HepG2 (cell line): ENCODE measurements around the gene LATS1. TPM values are rescaled to one million over a fixed set of nuclear protein-coding genes. Genes with fewer than 3 reads are reported as not detected.
A peak's percentile ranks its signal among the peaks of the same experiment; 100 is the strongest.

Experiments
- ATAC-seq: fragments of 200-7000 bp; cut with Tn5 transposase; 3 replicates; pipeline ENCODE4 v1.9.1; 2020; ENCODE audit warnings: mild to moderate bottlenecking, moderate library complexity
- BruUV-seq: library from RNA; stranded (reverse); fragments of 400-500 nt; replicated peaks from 2 replicates; lab custom pipeline; 2021; lab: Mats Ljungman, UMichigan
- CTCF ChIA-PET: fragments of 300-600 bp; formaldehyde crosslinking; extraction: SDS; loops from one replicate; lab custom pipeline; 2021; ENCODE audit warnings: low total read pairs, inconsistent platforms, low intra/inter-chr PET ratio; lab: Yijun Ruan, JAX
- POLR2A ChIA-PET: fragments of 350-600 bp; sonication (Branson Sonifier 250); formaldehyde crosslinking; loops from one replicate; lab custom pipeline; 2020; ENCODE audit warnings: antibody characterized with exemption, inconsistent platforms; lab: Yijun Ruan, JAX
- DNase-seq: peaks from one replicate; pipeline ENCODE4 v3.0.0-alpha.2; 2015; ENCODE audit warnings: low spot score
- FAIRE-seq: peaks from 3 replicates; lab custom pipeline; 2011; peaks lifted over from hg19 to GRCh38; lab: Jason Lieb, UNC
- H2AFZ ChIP-seq: one replicate; pipeline ENCODE4 v1.6.1; 2011; ENCODE audit warnings: low read length, inconsistent platforms
- H3K27ac ChIP-seq: fragments of 300-600 bp; 3 replicates; pipeline ENCODE4 v1.8.0; 2011; ENCODE audit warnings: mixed run types, mild to moderate bottlenecking, mixed read lengths, low read length, inconsistent platforms; ENCODE audit not compliant: insufficient read depth; ENCODE audit errors: extremely low read length
- H3K27me3 ChIP-seq, 2 experiments: fragments of 200-600 bp in 1 of 2; 2 replicates in 1 of 2; 3 replicates in 1 of 2; pipeline versions ENCODE4 v1.6.0 to v1.8.0; 2011; ENCODE audit warnings: low read length in 2 of 2, mild to moderate bottlenecking in 2 of 2, moderate library complexity in 2 of 2, inconsistent platforms in 1 of 2; ENCODE audit not compliant: insufficient read depth in 2 of 2, control insufficient read depth in 1 of 2
- H3K36me3 ChIP-seq, 2 experiments: fragments of 200-600 bp in 1 of 2; replicated peaks in 1 of 2; 2 replicates in 1 of 2; 3 replicates in 1 of 2; pipeline versions ENCODE4 v1.5.1 to v1.8.0; 2011; ENCODE audit warnings: low read length in 2 of 2, inconsistent platforms in 1 of 2; ENCODE audit not compliant: insufficient read depth in 2 of 2, control insufficient read depth in 1 of 2
- H3K4me1 ChIP-seq: 2 replicates; pipeline ENCODE4 v1.5.1; 2012; ENCODE audit warnings: low read length, inconsistent platforms; ENCODE audit not compliant: insufficient read depth
- H3K4me2 ChIP-seq: 2 replicates; pipeline ENCODE4 v1.6.0; 2011; ENCODE audit warnings: low read depth, low read length, inconsistent platforms
- H3K4me3 ChIP-seq, 3 experiments: fragments of 200-600 bp in 1 of 3; sonication (generic), shearing (Covaris generic) in 1 of 3; replicated peaks in 1 of 3; 2 replicates each; pipeline ENCODE4 v1.5.1; 2011 to 2016; ENCODE audit warnings: low read length in 3 of 3, inconsistent platforms in 2 of 3, low read depth in 2 of 3, mild to moderate bottlenecking in 2 of 3, control low read depth in 1 of 3, mixed read lengths in 1 of 3; ENCODE audit not compliant: insufficient read depth in 1 of 3
- H3K79me2 ChIP-seq: one replicate; pipeline ENCODE4 v1.6.1; 2011; ENCODE audit warnings: low read length, inconsistent platforms; ENCODE audit not compliant: insufficient read depth
- H3K9ac ChIP-seq: 2 replicates; pipeline ENCODE4 v1.6.0; 2011; ENCODE audit warnings: mild to moderate bottlenecking, low read depth, low read length, inconsistent platforms; ENCODE audit not compliant: insufficient read depth
- H3K9me3 ChIP-seq: 2 replicates; pipeline ENCODE4 v1.5.1; 2012; ENCODE audit warnings: mild to moderate bottlenecking, low read length
- H4K20me1 ChIP-seq: 2 replicates; pipeline ENCODE4 v1.6.0; 2011; ENCODE audit warnings: inconsistent platforms, mild to moderate bottlenecking, low read length, moderate library complexity; ENCODE audit not compliant: insufficient read depth
- AGO2 ChIP-seq: fragments of 200-400 bp; formaldehyde crosslinking; optimal IDR thresholded peaks from 2 replicates; pipeline ENCODE3; 2017; ENCODE audit warnings: mild to moderate bottlenecking, low read depth, low read length, moderate library complexity
- AKAP8 ChIP-seq: sonication (generic); formaldehyde crosslinking; IDR thresholded peaks from 2 replicates; pipeline ENCODE4 v1.5.1; 2020; ENCODE audit warnings: mild to moderate bottlenecking, missing genetic modification reagents
- CREBL2 ChIP-seq: sonication (generic); formaldehyde crosslinking; IDR thresholded peaks from 2 replicates; pipeline ENCODE4 v1.8.1; 2023; ENCODE audit warnings: missing genetic modification reagents, mild to moderate bottlenecking, borderline replicate concordance
- FOSL2 ChIP-seq: sonication (generic); formaldehyde crosslinking; IDR thresholded peaks from 2 replicates; pipeline ENCODE4 v1.4.0; 2020; ENCODE audit warnings: missing genetic modification reagents
- MED13 ChIP-seq: sonication (generic); formaldehyde crosslinking; IDR thresholded peaks from 2 replicates; pipeline ENCODE4 v1.5.0; 2020; ENCODE audit warnings: missing genetic modification reagents
- NFE2L1 ChIP-seq: sonication (generic); formaldehyde crosslinking; IDR thresholded peaks from 2 replicates; pipeline ENCODE4 v1.4.0; 2020; ENCODE audit warnings: missing genetic modification reagents, mild to moderate bottlenecking, borderline replicate concordance
- NFKBIZ ChIP-seq: IDR thresholded peaks from 2 replicates; pipeline ENCODE4 v1.6.1; 2018; ENCODE audit warnings: missing genetic modification reagents, missing compliant biosample characterization
- ONECUT2 ChIP-seq: sonication (generic); formaldehyde crosslinking; IDR thresholded peaks from 2 replicates; pipeline ENCODE4 v1.4.0; 2020; ENCODE audit warnings: missing genetic modification reagents
- PAWR ChIP-seq: sonication (generic); formaldehyde crosslinking; IDR thresholded peaks from 2 replicates; pipeline ENCODE4 v1.4.0; 2020; ENCODE audit warnings: missing genetic modification reagents, mild to moderate bottlenecking, borderline replicate concordance
- PAX8 ChIP-seq: sonication (generic); formaldehyde crosslinking; IDR thresholded peaks from 2 replicates; pipeline ENCODE4 v1.8.0; 2022; ENCODE audit warnings: mild to moderate bottlenecking, missing genetic modification reagents, borderline replicate concordance
- PCBP1 ChIP-seq: fragments of 200-400 bp; formaldehyde crosslinking; IDR thresholded peaks from 2 replicates; pipeline ENCODE4 v1.6.1; 2017; ENCODE audit warnings: mild to moderate bottlenecking, low read depth, low read length, borderline replicate concordance
- PREB ChIP-seq: sonication (generic); formaldehyde crosslinking; IDR thresholded peaks from 2 replicates; pipeline ENCODE4 v1.4.0; 2020; ENCODE audit warnings: missing genetic modification reagents
- SMARCC2 ChIP-seq: fragments of 450-650 bp; IDR thresholded peaks from 2 replicates; pipeline ENCODE4 v1.6.1; 2017; ENCODE audit warnings: antibody characterized with exemption, mild to moderate bottlenecking
- SRY ChIP-seq: sonication (generic); formaldehyde crosslinking; IDR thresholded peaks from 2 replicates; pipeline ENCODE4 v1.8.0; 2022; ENCODE audit warnings: mild to moderate bottlenecking, missing genetic modification reagents
- XBP1 ChIP-seq: sonication (generic); formaldehyde crosslinking; IDR thresholded peaks from 2 replicates; pipeline ENCODE4 v1.5.0; 2020; ENCODE audit warnings: missing genetic modification reagents
- ZIK1 ChIP-seq: sonication (generic); formaldehyde crosslinking; IDR thresholded peaks from 2 replicates; pipeline ENCODE4 v1.5.0; 2020; ENCODE audit warnings: mild to moderate bottlenecking, low read depth, missing genetic modification reagents, borderline replicate concordance
- ZNF501 ChIP-seq: sonication (generic); formaldehyde crosslinking; IDR thresholded peaks from 2 replicates; pipeline ENCODE4 v1.5.1; 2020; ENCODE audit warnings: mild to moderate bottlenecking, moderate library complexity, missing genetic modification reagents
- ZNF784 ChIP-seq: sonication (generic); formaldehyde crosslinking; IDR thresholded peaks from 2 replicates; pipeline ENCODE4 v1.5.1; 2020; ENCODE audit warnings: missing genetic modification reagents, mild to moderate bottlenecking, borderline replicate concordance
- WGBS: methylation state at CpG from one replicate; pipeline ENCODE4 v1.1.6; 2017; ENCODE audit warnings: low lambda C conversion rate; 5-methylcytosine and 5-hydroxymethylcytosine counted together
- in situ Hi-C: cut with HindIII; loops from 2 replicates; pipeline ENCODE4 v1.10.0; 2017; ENCODE audit warnings: low pct_unique_long_range_greater_than_20kb; ENCODE audit not compliant: extremely low pct_ligation_motif_present
- intact Hi-C: fragments of 100-400 bp; cut with micrococcal nuclease; formaldehyde crosslinking; loops from one replicate; pipeline ENCODE4 v1.10.0; 2022; ENCODE audit not compliant: unreplicated experiment
- polyA plus RNA-seq, 8 experiments: library from polyadenylated mRNA; depleted of rRNA in 3 of 8; stranded (reverse) in 7 of 8; unstranded in 1 of 8; fragments of >200 nt; fragmentation: Illumina TruSeq in 4 of 8; extraction: Trizol in 4 of 8; gene quantifications; 2 replicates each; pipeline versions ENCODE4 v1.2.1 to v1.2.3, GENCODE V29; 2011 to 2016; ENCODE audit warnings: low read depth in 4 of 8, missing spikeins in 1 of 8, mixed read lengths in 1 of 8; ENCODE audit not compliant: insufficient read depth in 1 of 8
- total RNA-seq, 5 experiments: library from RNA; depleted of rRNA; stranded (reverse); fragments of >200 nt; fragmentation: Illumina TruSeq; extraction: Trizol; gene quantifications; 2 replicates each; pipeline ENCODE4 v1.2.3, GENCODE V29; 2016; ENCODE audit warnings: low read depth in 1 of 5
- TF ChIP-seq, protein P1 (sequence below): sonication (generic); formaldehyde crosslinking; IDR thresholded peaks from 2 replicates; pipeline ENCODE4 v1.4.0; 2020; ENCODE audit warnings: mild to moderate bottlenecking, missing genetic modification reagents
- TF ChIP-seq, protein P2 (sequence below): sonication (generic); formaldehyde crosslinking; IDR thresholded peaks from 2 replicates; pipeline ENCODE4 v1.5.1; 2020; ENCODE audit warnings: missing genetic modification reagents, mild to moderate bottlenecking, borderline replicate concordance
- TF ChIP-seq, protein P3 (sequence below): fragments of 450-650 bp; IDR thresholded peaks from 2 replicates; pipeline ENCODE4 v1.6.1; 2017

The LATS1 gene
- total and polyA plus RNA-seq, 2 of the 13 experiments (the other 11 are each of a cell fraction or from before 2014, with no cell fraction given) = 9.9 to 12.6 TPM

DNA sequence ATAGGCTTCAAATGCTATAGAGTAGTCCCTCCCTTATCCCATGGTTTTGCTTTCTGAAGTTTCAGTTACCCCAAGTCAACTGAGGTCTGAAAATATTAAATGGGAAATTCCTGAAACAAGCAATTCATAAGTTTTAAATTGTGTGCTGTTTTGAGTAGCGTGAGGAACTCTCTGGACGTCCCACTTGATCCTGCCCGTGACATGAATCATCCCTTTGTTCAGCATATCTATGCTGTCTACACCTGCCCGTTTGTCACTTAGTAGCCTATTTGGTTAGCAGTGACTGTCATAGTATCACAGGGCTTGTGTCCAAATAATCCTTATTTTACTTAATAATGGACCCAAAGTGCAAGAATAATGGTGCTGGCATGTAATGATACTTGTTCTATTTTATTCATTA is 36.6 kb upstream of the LATS1 start:
- no peak overlapping the region for H2AFZ ChIP-seq
- peaks cover 92% of the 10 kb centered on the region for H3K79me2 ChIP-seq
- peak; percentile 13; the same call in 1 of the 3 replicates for ATAC-seq
- no peak overlapping the region for H3K27ac ChIP-seq
- DNase-seq = peak; percentile 40
- no peaks in the 10 kb centered on the region for H3K9me3 ChIP-seq
- in situ Hi-C loops = no loop called here
- no peak overlapping the region for H3K4me3 ChIP-seq
- 72% methylated on average over 4 of the region's 4 CpGs for WGBS
- peaks cover 2 to 12% of the 10 kb centered on the region in 2 experiments; a peak in 2 of 5 replicates for H3K36me3 ChIP-seq
- CTCF ChIA-PET = no interaction called here
- intact Hi-C loops = no loop called here
- H3K27me3 ChIP-seq = no peaks in the 10 kb centered on the region; a peak in 1 of 5 replicates
- H3K9ac ChIP-seq = no peak overlapping the region
- peaks cover 50% of the 10 kb centered on the region for H3K4me1 ChIP-seq
- peaks cover 33% of the 10 kb centered on the region for H4K20me1 ChIP-seq
- FAIRE-seq = no peak
- H3K4me2 ChIP-seq = peak overlapping the region; percentile 9; the same call in 1 of the 2 replicates
- POLR2A ChIA-PET = no interaction called here
- BruUV-seq = no TSS peak
- no peak for TF ChIP-seq ZNF784 (CRISPR knock-in tag)
- TF ChIP-seq NFKBIZ (CRISPR knock-in tag) = no peak
- TF ChIP-seq NFE2L1 (CRISPR knock-in tag) = no peak
- peak; percentile 54; the same call in 1 of the 2 replicates for TF ChIP-seq FOSL2 (CRISPR knock-in tag)
- no peak for TF ChIP-seq MED13 (CRISPR knock-in tag)
- TF ChIP-seq XBP1 (CRISPR knock-in tag) = no peak
- TF ChIP-seq SMARCC2 = no peak
- TF ChIP-seq, protein P1, sequence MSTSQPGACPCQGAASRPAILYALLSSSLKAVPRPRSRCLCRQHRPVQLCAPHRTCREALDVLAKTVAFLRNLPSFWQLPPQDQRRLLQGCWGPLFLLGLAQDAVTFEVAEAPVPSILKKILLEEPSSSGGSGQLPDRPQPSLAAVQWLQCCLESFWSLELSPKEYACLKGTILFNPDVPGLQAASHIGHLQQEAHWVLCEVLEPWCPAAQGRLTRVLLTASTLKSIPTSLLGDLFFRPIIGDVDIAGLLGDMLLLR (CRISPR knock-in tag) = no peak
- TF ChIP-seq AGO2 = no peak
- TF ChIP-seq PREB = no peak
- no peak for TF ChIP-seq PAX8 (CRISPR knock-in tag)
- TF ChIP-seq SRY = no peak
- TF ChIP-seq AKAP8 (CRISPR knock-in tag) = no peak
- no peak for TF ChIP-seq ONECUT2
- TF ChIP-seq PCBP1 = no peak
- TF ChIP-seq CREBL2 (CRISPR knock-in tag) = no peak
- no peak for TF ChIP-seq ZNF501 (CRISPR knock-in tag)
- no peak for TF ChIP-seq PAWR (CRISPR knock-in tag)
- no peak for TF ChIP-seq ZIK1 (CRISPR knock-in tag)
- TF ChIP-seq, protein P2, sequence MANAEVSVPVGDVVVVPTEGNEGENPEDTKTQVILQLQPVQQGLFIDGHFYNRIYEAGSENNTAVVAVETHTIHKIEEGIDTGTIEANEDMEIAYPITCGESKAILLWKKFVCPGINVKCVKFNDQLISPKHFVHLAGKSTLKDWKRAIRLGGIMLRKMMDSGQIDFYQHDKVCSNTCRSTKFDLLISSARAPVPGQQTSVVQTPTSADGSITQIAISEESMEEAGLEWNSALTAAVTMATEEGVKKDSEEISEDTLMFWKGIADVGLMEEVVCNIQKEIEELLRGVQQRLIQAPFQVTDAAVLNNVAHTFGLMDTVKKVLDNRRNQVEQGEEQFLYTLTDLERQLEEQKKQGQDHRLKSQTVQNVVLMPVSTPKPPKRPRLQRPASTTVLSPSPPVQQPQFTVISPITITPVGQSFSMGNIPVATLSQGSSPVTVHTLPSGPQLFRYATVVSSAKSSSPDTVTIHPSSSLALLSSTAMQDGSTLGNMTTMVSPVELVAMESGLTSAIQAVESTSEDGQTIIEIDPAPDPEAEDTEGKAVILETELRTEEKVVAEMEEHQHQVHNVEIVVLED (CRISPR knock-in tag) = no peak
- TF ChIP-seq, protein P3, sequence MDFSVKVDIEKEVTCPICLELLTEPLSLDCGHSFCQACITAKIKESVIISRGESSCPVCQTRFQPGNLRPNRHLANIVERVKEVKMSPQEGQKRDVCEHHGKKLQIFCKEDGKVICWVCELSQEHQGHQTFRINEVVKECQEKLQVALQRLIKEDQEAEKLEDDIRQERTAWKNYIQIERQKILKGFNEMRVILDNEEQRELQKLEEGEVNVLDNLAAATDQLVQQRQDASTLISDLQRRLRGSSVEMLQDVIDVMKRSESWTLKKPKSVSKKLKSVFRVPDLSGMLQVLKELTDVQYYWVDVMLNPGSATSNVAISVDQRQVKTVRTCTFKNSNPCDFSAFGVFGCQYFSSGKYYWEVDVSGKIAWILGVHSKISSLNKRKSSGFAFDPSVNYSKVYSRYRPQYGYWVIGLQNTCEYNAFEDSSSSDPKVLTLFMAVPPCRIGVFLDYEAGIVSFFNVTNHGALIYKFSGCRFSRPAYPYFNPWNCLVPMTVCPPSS = no peak
